ENCODE data around the gene CTCF.

Gene CTCF

GRCh38 chr16:67653128-67653788 is 90.9 kb downstream of the CTCF start:
- no peak for DNase-seq (ENCODE audit: low read depth in 2 of 2)

- DNase-seq (ENCODE audit: low read depth in 2 of 2), result no peak
Measured at GRCh38 chr16:67653789-67654402, 91.6 kb downstream of the CTCF start.

DNA sequence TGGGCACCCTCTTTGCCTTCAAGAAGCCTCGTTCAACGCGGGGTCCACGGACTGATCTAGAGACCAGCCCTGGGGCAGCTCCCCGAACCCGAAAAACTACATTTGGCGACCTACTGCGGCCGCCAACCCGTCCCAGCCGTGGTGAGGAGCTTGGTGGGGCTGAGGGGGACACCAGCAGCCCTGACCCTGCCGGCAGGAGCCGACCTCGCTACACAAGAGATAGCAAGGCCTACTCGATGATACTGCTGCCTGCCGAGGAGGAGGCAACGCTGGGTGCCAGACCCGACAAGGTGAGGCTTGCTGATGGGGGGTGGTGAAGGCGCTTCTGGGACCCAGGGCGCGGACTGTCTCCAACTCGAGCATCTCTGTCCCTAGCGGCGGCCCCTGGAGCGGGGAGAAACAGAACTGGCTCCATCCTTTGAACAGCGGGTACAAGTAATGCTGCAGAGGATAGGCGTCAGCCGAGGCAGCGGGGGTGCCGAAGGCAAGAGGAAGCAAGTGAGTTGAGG is 92.1 kb downstream of the CTCF start:
- no peak for DNase-seq (ENCODE audit: low read depth in 2 of 2)

DNA sequence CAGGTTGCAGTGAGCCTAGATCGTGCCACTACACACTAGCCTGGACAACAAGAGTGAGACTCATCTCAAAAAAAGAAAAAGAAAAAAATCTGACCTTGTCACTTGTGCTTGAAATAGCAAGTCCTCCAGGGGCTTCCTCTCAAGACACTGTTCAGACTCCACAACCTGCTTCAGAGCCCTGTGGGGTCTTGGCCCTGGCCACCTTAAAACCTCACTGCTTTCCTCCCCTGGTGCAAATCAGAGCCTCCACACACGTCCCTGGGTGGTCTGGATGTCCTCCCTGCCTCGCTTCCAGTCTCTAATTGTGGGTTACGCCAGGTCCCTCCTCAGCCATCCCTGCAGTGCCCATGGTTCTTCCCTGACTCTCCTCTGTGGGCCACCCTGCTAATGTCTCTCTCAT is 93.0 kb downstream of the CTCF start:
- DNase-seq (ENCODE audit: low read depth in 2 of 2), result no peak

DNA sequence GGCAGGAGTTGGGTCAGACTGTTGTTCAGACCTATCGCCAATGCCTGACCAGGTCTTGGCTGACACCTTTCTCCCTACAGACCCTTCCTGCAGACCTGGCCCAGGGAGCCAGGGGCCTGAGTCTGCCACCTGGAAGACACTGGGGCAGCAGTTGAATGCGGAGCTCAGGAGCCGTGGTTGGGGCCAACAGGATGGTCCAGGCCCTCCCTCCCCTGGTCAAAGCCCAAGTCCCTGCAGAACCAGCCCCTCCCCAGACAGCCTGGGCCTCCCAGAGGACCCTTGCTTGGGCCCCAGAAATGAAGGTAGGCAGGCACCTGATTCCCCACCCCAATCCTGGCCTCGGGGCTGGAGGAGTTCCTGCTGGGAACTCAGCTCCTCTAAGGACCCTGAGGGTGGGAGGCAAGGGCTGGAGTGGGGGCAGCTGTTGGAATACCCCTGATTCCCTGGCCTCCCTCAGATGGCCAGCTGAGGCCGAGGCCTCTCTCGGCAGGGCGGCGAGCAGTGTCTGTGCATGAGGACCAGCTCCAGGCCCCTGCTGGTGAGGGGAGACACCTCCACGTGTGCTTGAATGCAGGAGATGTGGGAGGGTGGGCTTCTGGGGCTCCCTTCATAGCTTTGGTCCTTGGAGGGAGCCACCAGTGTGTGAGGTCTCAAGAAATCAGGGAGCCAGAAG is 94.2 kb downstream of the CTCF start:
- DNase-seq (ENCODE audit: low read depth in 2 of 2), result no peak

GRCh38 chr16:67657017-67657608 is 94.8 kb downstream of the CTCF start:
- DNase-seq (ENCODE audit: low read depth in 2 of 2), result no peak

GRCh38 chr16:67657751-67658518 is 95.6 kb downstream of the CTCF start:
- no peak for DNase-seq (ENCODE audit: low read depth in 2 of 2)

- DNase-seq (ENCODE audit: low read depth in 2 of 2), result no peak
Measured at GRCh38 chr16:67658849-67659674, 96.7 kb downstream of the CTCF start.

DNA sequence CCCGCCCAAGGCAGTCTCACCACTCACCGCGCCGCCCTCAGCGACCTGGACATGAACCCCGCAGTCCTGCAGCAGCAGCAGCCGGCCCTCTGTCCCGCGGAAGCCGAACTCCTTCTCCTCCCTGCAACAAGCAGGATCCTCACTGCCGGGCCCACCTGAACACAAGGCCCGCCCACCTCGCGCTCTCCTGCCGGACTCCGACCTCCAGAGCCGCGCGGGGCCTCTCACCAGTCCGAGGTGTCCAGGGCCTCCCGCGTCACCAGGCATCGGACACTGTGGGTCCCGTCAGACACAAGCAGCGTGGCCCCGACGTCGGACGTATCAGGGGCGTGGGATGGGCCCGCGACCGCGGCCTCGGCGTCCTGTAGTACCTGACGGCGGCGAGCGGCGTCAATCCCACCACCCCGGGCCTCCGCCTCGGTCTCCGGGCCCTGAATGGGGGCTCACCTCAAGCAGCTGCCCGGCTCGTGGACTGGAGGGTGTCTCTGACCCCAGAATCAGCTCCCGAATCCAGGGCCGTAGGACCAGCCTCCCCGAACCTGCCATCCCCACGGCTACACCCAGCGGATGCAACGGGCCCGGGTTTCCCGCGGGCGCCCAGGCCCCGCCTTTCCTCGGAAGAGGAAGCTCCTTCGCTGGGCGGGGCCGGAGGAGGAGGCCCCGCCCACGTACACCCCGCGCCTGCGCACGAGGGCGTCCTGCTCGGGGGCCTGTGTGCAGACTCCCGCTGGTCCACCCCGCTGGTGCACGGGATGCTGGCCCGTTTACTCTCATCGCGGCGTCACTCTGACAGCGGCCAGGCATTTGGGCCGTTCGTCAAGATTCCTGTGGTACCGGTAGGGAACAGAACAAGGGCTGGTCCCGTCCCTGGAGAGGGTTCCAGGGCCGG is 97.6 kb downstream of the CTCF start, which contains the start of gene ACD:
Gene ACD, minus strand, starts transcription at position 586 of the 889 bp plus-strand sequence. Its CDS starts 40 bp downstream, at position 546.
- peak; percentile 67 to 71 for DNase-seq (ENCODE audit: low read depth in 2 of 2)

GRCh38 chr16:67660564-67661028 is 98.3 kb downstream of the CTCF start, which contains the start of gene PARD6A:
Gene PARD6A, plus strand, starts transcription at chr16:67660960. Its CDS starts 79 bp downstream, at chr16:67661039.
- DNase-seq (ENCODE audit: low read depth in 2 of 2), result peak; percentile 88 to 91

- DNase-seq (ENCODE audit: low read depth in 2 of 2), result no peak
Measured at GRCh38 chr16:67661101-67661761, 98.9 kb downstream of the CTCF start.

DNA sequence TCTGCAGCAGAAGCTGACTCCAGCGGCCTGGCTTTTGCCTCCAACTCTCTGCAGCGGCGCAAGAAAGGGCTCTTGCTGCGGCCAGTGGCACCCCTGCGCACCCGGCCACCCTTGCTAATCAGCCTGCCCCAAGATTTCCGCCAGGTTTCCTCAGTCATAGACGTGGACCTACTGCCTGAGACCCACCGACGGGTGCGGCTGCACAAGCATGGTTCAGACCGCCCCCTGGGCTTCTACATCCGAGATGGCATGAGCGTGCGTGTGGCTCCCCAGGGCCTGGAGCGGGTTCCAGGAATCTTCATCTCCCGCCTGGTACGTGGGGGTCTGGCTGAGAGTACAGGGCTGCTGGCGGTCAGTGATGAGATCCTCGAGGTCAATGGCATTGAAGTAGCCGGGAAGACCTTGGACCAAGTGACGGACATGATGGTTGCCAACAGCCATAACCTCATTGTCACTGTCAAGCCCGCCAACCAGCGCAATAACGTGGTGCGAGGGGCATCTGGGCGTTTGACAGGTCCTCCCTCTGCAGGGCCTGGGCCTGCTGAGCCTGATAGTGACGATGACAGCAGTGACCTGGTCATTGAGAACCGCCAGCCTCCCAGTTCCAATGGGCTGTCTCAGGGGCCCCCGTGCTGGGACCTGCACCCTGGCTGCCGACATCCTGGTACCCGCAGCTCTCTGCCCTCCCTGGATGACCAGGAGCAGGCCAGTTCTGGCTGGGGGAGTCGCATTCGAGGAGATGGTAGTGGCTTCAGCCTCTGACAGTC is 99.7 kb downstream of the CTCF start:
- no peak for DNase-seq (ENCODE audit: low read depth in 2 of 2)

DNA sequence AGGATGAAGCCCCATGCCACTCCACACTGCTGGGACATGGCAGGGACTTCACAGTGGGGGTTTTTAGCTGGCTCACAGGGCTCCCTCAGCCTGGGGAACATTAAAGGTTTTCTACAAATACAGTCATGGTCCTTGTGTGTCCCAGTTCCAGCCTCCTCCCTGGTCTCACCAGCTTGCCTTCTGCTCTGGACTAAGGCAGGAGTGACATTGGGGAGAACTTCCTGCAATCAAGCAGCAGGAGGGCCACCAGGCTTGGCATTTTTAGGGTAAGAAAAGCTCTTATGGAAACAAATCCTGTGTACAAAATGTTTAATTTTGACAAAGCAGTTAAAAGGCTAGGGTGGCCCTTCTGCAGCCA is 100.3 kb downstream of the CTCF start:
- DNase-seq (ENCODE audit: low read depth in 2 of 2), result no peak

- DNase-seq (ENCODE audit: low read depth in 2 of 2), result no peak
Measured at GRCh38 chr16:67663151-67663876, 101.0 kb downstream of the CTCF start.

DNA sequence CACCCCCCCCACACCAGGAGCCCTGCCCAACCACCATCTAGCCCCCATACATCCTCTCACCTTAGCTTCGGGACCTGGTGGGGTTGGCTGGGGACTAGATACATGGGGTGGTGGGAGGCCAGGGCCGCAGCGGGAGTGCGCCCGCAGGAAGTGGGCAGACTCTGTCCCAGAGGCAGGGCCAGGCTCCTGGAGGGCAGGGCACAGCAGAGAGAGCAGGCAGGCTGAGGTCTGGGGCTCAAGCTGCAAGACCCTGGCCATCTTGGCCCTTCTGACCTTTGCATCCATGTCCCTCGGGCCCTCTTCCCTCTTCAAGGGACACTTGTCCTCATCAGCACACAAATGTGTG is 101.5 kb downstream of the CTCF start:
- no peak for DNase-seq (ENCODE audit: low read depth in 2 of 2)

- DNase-seq (ENCODE audit: low read depth in 2 of 2), result no peak
Measured at GRCh38 chr16:67664258-67664657, 101.9 kb downstream of the CTCF start.

- DNase-seq (ENCODE audit: low read depth in 2 of 2), result no peak
Measured at GRCh38 chr16:67664871-67665270, 102.5 kb downstream of the CTCF start.

- no peak for DNase-seq (ENCODE audit: low read depth in 2 of 2)
Measured at GRCh38 chr16:67665598-67665997, 103.3 kb downstream of the CTCF start.

Measured in fibroblast of skin of left biceps (primary cell).